SK-N-SH treated with all-trans-retinoic acid at 6 μM for 48 hours (cell line): Measurements from ENCODE around the gene LMOD3.

ENCODE experiments used
- ZFP3 ChIP-seq: fragments of 250-450 bp; sonication (Bioruptor Pico); IDR thresholded peaks from 2 replicates; pipeline ENCODE4 v1.5.0; 2020; ENCODE audit warnings: mild to moderate bottlenecking, moderate library complexity
- TF ChIP-seq, protein P1 (sequence below): fragments of 250-450 bp; sonication (Bioruptor Pico); IDR thresholded peaks from 2 replicates; pipeline ENCODE4 v1.8.0; 2021; ENCODE audit warnings: low read depth, mild to moderate bottlenecking, moderate library complexity, borderline replicate concordance
- TF ChIP-seq, protein P2 (sequence below): fragments of 250-450 bp; sonication (Bioruptor Pico); IDR thresholded peaks from 2 replicates; pipeline ENCODE4 v1.5.1; 2020; ENCODE audit warnings: low read depth, mild to moderate bottlenecking, moderate library complexity

DNA sequence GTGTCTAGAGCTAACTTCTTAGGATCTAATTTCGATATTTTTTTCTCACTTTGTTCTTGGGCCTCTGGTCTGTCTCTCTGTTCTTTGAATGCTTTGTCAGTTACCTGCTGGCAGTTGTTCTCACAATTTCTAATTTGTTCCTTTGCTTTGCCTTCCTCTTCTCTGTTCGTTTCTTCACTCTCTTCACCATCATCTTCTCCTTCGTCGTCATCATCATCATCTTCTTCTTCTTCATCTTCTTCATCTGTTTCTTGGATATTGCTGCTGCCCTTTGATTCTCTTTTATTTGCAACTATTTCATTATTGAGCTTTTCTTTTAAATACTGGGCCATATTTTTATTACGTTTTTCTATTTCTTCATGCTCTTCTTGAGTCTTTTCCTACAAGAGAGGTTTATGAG, 2.7 kb downstream of the LMOD3 start:
- TF ChIP-seq, protein P1, sequence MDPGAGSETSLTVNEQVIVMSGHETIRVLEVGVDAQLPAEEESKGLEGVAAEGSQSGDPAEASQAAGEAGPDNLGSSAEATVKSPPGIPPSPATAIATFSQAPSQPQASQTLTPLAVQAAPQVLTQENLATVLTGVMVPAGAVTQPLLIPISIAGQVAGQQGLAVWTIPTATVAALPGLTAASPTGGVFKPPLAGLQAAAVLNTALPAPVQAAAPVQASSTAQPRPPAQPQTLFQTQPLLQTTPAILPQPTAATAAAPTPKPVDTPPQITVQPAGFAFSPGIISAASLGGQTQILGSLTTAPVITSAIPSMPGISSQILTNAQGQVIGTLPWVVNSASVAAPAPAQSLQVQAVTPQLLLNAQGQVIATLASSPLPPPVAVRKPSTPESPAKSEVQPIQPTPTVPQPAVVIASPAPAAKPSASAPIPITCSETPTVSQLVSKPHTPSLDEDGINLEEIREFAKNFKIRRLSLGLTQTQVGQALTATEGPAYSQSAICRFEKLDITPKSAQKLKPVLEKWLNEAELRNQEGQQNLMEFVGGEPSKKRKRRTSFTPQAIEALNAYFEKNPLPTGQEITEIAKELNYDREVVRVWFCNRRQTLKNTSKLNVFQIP (CRISPR knock-in tag): no peak
- no peak for TF ChIP-seq ZFP3 (CRISPR knock-in tag)
- TF ChIP-seq, protein P2, sequence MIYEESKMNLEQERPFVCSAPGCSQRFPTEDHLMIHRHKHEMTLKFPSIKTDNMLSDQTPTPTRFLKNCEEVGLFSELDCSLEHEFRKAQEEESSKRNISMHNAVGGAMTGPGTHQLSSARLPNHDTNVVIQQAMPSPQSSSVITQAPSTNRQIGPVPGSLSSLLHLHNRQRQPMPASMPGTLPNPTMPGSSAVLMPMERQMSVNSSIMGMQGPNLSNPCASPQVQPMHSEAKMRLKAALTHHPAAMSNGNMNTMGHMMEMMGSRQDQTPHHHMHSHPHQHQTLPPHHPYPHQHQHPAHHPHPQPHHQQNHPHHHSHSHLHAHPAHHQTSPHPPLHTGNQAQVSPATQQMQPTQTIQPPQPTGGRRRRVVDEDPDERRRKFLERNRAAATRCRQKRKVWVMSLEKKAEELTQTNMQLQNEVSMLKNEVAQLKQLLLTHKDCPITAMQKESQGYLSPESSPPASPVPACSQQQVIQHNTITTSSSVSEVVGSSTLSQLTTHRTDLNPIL (CRISPR knock-in tag): no peak
